ENCODE measurements around the gene EMILIN1.

The EMILIN1 gene

DNA sequence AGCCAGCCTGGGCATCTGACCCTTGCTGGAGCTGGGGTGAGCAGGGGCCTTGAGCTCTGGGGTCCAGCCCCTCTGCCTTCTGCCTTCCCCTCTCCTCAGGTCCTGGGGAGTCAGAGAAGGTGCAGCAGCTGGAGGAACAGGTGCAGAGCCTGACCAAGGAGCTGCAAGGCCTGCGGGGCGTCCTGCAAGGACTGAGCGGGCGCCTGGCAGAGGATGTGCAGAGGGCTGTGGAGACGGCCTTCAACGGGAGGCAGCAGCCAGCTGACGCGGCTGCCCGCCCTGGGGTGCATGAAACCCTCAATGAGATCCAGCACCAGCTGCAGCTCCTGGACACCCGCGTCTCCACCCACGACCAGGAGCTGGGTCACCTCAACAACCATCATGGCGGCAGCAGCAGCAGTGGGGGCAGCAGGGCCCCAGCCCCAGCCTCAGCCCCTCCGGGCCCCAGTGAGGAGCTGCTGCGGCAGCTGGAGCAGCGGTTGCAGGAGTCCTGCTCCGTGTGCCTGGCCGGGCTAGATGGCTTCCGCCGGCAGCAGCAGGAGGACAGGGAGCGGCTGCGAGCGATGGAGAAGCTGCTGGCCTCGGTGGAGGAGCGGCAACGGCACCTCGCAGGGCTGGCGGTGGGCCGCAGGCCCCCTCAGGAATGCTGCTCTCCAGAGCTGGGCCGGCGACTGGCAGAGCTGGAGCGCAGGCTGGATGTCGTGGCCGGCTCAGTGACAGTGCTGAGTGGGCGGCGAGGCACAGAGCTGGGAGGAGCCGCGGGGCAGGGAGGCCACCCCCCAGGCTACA lies 3.8 kb downstream of the EMILIN1 start:
- DNase-seq: no peak

DNA sequence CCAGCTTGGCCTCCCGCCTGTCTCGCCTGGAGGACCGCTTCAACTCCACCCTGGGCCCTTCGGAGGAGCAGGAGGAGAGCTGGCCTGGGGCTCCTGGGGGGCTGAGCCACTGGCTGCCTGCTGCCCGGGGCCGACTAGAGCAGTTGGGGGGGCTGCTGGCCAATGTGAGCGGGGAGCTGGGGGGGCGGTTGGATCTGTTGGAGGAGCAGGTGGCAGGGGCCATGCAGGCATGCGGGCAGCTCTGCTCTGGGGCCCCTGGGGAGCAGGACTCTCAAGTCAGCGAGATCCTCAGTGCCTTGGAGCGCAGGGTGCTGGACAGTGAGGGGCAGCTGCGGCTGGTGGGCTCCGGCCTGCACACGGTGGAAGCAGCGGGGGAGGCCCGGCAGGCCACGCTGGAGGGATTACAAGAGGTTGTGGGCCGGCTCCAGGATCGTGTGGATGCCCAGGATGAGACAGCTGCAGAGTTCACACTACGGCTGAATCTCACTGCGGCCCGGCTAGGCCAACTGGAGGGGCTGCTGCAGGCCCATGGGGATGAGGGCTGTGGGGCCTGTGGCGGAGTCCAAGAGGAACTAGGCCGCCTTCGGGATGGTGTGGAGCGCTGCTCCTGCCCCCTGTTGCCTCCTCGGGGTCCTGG lies 4.5 kb downstream of the EMILIN1 start:
- DNase-seq: no peak

DNA sequence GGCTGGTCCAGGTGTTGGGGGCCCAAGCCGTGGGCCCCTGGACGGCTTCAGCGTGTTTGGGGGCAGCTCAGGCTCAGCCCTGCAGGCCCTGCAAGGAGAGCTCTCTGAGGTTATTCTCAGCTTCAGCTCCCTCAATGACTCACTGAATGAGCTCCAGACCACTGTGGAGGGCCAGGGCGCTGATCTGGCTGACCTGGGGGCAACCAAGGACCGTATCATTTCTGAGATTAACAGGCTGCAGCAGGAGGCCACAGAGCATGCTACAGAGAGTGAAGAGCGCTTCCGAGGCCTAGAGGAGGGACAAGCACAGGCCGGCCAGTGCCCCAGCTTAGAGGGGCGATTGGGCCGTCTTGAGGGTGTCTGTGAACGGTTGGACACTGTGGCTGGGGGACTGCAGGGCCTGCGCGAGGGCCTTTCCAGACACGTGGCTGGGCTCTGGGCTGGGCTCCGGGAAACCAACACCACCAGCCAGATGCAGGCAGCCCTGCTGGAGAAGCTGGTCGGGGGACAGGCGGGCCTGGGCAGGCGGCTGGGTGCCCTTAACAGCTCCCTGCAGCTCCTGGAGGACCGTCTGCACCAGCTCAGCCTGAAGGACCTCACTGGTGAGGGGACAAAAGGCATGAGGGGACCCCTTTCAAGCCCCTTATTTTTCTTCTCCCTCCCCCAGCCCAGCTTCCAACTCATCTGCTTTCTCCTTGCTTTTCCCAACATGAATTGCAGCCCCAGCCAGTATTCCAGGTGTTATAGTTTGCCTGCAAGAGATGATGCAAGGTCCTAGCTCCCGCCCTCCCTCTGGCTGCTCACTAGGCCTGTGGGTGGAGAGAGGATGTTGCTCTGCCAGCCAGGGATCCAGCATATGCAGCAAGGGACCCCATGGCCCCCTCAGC lies 5.2 kb downstream of the EMILIN1 start:
- no peak for DNase-seq

DNA sequence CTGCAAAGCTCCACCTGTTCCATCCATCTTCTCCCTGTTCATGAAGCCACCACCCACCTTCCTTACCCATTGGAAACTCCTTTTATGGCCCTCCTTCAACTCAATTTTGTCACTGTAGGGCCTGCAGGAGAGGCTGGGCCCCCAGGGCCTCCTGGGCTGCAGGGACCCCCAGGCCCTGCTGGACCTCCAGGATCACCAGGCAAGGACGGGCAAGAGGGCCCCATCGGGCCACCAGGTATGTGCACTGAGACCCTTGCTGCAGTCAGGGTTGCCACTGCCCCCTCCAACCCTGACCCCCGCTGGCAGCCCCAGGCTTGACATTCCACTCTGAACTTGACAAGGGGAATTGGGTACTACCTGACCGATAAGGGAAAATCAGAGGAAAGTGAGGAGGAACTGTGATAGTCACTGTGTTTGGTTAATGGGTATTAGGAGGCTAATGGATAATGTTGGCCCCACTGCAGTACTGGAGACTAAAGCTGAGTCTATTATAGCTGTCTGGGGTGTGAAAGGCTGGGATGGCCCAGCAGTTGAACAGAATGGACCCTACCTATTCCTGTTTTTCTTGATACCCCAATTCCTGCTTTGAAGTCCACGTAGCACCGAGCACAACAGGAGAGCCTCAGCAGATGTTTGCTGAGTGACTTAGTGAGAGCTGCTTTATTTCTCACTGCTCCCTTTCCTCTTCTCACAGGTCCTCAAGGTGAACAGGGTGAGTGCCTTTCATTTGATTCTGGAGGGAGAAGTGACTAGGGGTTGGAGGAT lies 6.1 kb downstream of the EMILIN1 start:
- no peak for DNase-seq

DNA sequence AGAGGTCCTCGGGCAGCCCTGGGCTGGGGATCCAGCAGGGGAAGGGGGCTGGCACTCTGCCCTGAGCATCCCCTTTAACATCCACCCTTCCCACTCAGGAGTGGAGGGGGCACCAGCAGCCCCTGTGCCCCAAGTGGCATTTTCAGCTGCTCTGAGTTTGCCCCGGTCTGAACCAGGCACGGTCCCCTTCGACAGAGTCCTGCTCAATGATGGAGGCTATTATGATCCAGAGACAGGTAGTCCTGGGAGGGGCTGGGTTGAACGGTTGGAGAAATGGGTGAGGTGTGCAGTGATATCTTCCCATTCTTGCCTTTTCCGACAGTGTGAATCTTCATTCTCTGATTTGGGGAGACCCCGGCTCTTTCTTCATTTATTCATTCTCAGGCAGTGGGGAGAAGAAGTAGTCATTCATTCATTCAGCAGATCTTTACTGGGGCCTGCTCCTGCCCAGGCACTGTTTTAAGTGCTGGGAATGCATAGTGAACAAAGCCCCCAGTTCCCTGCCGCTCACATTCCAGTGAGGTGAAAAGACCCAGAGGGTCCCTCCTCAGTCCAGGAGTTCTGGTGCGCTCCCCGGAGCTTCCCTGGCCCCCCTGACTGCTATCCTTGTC lies 6.8 kb downstream of the EMILIN1 start:
- no peak for DNase-seq

DNA sequence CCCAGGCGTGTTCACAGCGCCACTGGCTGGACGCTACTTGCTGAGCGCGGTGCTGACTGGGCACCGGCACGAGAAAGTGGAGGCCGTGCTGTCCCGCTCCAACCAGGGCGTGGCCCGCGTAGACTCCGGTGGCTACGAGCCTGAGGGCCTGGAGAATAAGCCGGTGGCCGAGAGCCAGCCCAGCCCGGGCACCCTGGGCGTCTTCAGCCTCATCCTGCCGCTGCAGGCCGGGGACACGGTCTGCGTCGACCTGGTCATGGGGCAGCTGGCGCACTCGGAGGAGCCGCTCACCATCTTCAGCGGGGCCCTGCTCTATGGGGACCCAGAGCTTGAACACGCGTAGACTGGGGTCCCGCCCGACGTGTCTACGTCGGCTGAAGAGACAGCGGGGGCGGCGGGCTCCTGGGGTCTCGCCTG lies 7.3 kb downstream of the EMILIN1 start:
- no peak for DNase-seq

DNA sequence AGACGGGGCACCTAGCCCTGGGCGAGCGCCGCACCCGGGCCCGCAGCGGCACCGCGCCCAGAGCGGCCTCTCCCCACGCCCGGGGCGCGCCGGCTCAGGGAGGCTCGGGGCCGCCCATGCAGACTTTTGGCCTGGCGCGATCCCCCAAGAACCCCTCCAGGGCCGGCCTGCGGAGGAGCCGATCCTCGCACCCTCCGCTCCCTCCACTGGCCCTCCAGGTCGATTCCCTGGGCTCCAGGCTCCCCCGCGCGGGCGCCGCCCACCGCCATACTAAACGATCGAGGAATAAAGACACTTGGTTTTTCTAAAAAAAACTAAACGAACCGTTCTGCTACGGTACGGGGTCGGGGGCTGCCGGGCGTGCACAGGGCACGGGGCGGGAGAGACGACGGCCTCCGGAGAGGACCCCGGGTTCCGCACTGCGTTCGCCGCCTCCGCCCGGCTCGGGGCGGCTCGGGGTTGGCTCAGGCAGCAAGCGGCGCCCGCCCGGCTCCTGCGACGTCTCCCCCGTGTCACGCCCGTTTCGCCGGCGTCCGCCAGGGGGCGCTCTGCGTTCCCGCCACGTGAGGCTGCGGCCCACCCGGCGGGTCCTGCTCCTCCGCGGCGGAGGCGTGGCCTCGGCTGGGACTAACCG lies 7.8 kb downstream of the EMILIN1 start:
- peak; percentile 99 for DNase-seq

DNA sequence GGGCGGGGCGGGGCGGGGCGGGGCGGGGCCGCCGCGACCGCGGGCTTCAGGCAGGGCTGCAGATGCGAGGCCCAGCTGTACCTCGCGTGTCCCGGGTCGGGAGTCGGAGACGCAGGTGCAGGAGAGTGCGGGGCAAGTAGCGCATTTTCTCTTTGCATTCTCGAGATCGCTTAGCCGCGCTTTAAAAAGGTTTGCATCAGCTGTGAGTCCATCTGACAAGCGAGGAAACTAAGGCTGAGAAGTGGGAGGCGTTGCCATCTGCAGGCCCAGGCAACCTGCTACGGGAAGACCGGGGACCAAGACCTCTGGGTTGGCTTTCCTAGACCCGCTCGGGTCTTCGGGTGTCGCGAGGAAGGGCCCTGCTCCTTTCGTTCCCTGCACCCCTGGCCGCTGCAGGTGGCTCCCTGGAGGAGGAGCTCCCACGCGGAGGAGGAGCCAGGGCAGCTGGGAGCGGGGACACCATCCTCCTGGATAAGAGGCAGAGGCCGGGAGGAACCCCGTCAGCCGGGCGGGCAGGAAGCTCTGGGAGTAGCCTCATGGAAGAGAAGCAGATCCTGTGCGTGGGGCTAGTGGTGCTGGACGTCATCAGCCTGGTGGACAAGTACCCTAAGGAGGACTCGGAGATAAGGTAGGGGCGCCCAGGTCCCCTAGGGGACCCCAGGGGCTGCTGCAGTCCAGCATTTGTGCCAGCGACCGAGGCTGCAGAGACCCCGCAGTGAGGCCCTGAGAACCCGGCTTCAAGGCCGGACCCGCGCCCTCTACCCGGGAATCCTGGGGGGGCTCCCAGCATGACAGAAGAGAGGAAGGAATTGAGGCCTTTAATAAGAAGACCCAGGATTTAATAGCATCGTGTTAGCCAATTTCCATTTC lies 8.5 kb downstream of the EMILIN1 start, which contains the start of gene KHK:
Gene KHK (plus strand): TSS at position 49 of the 870 bp plus-strand sequence. CDS start 488 bp downstream, at position 537.
- no peak for DNase-seq

DNA sequence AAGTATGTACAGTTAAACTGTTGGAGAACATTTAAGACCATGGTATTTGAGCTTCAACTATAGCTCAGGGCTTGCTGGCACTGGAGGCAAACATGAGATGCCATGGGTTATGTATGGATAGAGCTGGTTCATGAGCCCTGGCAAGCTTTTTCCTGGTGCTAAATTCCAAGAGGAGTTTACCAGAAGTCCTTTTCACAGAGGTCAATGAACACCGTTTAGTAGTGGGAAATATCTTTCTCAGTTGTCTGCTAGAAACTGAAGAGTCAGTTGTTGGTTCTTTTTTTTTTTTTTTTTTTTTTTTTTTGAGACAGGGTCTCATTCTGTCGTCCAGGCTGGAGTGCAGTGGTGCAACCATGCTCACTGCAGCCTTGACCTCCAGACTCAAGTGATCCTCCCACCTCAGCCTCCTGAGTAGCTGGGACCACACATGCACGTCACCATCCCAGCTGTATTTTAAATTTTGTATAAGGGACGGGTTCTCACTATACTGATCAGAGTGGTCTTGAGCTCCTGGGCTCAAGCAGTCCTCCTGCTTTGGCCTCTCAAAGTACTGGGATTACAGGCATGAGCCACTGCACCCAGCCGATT lies 9.5 kb downstream of the EMILIN1 start:
- no peak for DNase-seq

DNA sequence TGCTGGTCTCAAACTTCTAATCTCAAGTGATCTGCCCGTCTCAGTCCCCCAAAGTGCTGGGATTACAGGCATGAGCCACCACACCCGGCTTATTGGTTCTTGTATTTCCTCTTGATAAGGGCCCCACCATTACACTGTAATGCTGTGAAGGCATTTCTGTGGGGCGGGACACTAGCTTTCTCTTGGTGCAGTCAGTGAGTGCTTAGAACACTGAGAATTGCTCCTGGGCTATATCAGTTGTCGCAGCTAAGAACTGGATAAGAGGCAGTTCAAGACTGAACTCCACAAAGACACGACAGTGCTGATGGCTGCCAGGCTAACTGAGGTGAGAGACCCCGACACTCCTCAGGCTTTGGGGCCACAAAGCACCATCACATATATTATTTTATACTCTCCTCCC lies 10.2 kb downstream of the EMILIN1 start:
- no peak for DNase-seq

DNA sequence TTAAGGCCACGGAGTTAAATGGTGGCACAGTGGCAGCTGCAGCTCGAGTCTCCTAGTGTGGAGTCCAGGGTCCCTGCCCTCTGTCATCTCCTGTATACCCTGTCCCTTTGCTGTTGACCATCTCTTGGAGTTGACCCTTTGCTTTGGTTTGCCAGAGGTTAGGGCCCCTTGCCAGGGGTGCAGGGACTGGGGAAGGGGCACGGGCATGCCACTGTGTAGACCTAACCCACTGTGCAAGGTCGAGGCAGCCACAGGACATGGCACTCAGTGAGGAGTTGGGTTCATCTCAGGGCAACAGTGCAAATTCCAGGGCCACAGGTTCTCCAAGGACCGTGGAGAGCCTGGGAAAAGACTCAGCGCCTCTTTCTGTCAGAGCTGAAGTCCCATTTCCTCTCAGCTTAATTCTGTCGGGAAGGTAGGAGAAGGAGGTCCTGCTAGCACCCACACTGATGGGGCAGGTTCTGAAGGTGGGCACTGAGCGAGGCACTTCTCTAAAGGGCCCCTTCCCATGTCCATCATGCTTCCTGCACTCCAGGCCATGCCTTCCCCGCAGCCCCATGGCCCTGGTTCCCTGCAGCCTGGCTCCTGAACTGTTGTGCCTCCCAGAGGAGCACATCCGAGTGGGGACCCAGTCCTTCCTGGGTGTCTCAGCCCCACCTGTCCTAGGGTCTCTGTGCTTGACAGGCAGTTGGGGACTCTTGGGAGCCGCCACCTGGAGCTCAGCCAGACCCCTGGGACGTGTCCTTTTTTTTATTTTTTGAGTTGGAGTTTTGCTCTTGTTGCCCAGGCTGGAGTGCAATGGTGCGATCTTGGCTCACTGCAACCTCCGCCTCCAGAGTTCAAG lies 10.9 kb downstream of the EMILIN1 start:
- no peak for DNase-seq

DNA sequence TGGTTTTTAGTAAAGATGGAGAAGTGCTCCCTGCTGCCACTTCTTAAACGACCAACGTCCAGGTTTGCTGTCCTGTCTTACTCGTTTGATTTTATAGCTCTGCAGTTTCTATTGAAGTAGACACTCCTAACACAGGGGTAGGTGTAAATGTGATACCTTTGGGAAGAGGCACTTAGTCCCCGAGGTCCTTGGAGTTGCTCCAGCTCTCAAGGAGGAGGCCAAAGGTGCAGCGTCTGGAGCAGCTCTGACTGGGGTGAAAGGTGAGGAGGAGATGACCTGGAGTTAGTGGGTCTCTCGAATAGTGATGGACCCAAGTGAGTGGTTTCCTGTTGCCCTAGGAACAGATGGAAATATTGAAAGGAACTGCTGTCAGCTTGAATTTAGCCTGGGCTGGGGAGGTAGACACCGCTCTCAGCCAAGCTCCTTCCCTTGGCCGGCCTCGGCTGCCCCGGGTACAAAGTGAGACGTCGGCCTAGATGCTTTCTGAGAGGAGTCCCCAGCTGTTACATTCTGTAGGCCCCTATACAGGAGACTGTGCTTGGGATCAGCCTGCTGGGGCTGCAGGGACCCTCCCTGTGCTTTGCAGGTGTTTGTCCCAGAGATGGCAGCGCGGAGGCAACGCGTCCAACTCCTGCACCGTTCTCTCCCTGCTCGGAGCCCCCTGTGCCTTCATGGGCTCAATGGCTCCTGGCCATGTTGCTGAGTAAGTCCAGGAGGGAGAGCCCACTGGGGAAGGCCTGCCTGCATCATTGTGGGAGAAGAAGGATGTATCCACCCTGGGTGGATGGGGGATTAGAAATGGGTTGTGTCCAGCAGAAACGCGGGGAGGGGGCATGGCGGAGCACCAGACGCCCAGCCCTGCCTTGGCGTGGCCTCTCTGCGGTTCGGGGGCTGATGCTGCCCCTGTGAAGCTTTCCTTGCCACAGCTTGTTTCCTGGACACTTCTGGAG lies 13.6 kb downstream of the EMILIN1 start:
- no peak for DNase-seq

DNA sequence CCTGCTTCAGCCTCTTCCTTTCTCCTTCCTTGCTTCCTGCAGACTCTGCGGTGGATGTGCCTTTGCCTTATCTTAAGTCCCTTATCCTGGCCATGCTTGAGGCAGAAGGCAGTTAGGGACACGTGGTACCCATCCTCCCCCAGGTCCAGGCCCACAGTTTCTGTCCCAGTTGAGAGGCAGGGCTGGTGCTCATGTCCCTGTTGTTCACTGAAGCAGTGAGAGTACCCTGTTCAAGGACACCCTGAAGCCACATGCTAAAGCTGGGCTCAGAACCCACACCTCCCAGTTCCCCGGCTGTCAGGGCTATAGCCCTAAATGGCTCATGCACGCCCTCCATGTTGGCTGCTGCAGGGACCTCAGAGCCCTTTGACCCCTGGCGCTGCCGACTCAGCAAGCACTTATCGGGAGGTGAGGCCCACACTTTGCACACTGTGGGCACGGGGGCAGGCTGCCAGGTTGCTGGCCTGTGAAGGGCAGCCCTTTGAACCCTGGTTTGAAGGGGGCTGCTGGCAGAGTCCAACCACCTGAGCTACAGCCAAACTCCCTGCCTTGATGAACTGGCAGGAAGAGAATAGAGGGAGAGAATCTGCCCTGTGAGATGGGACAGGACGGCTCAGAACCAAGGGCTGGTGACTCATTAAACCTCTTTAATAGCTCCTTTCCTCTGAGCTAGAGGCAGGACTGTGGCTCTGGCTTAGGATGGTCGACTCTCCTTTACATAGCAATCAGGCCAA lies 14.4 kb downstream of the EMILIN1 start:
- no peak for DNase-seq

DNA sequence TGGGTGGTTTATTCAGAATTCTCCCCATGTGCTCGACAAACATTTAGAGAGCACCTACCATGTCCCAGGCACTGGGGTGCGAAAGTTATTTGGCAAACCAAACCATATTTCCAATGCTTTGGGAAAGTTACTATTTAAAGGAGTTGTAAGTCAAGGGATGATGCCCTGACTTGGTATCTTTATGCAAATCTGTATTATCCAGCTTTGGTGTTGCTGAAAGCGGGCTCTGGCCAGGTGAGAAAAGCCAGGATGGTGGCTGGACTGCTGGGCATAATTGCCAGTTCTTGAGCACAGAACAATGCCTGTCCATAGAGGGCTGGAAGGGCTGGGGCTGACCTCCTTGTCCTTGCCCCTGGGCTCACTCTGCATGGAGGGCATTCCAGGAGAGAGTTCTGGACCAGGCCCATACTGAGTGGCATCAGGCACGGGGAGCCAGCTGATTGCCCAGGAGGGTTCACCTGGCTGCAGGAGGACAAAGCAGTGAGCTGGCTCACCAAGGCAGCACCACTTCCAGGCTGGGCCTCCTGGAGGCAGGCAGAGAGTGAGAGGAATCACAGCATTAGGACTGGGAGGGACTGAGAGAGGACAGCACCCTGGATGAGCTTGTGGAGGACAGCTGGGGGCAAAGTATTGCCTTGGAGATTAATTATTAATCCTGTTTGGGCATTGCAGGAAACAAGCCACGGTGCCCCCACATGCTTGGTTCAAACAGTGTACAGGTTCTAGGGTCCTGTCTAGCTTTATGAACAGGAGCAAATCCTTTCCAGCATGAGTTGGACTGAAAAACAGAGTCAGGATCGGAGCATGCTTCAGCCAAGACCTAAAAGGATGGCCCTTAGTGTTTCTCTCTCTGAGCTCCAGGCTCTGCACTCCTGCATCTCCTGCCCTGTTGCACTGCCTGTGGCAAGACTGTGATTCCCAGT lies 15.3 kb downstream of the EMILIN1 start:
- DNase-seq: no peak

DNA sequence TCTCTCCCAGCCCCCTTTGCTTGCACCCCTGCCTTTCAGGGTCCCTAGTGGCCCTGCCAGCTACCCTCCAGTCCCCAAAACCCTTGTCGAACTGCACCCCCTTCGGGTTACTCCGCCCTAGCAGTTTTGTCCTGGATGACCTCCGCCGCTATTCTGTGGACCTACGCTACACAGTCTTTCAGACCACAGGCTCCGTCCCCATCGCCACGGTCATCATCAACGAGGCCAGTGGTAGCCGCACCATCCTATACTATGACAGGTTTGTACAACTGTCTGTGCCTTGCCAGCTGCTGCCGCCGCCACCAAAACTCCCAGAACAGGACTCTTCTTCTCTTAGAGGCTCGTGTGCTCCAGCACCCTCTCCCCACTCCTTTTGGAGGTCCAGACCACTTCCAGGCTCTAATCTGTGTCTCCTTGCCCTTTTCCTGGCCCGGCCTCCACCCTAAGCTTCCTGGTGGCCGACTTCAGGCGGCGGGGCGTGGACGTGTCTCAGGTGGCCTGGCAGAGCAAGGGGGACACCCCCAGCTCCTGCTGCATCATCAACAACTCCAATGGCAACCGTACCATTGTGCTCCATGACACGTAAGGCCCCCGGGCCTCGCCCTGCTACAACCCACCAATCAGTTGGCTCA lies 16.1 kb downstream of the EMILIN1 start:
- no peak for DNase-seq

DNA sequence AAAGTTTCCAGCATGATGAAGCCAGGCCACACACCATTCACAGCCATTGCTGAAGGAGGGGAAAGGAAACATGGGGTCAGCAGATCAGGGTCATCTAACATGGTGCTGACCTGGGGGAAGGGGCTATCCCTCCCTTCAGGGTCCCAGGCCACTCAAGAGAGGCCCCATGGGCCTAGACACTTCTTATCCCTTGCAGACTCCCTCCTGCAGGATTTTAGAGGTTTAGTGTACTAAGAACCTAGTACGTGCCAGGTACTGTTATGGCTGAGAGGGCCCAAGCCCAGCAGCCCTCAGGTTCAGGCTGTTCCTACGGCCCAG lies 17.0 kb downstream of the EMILIN1 start:
- DNase-seq: no peak

All from activated T-cell treated with anti-CD3 and anti-CD28 coated beads, Interleukin-2, amount 50 U/mL, for 1 hour (primary cell).